ENCODE data around the gene HNRNPA0. TPM values are rescaled to one million over a fixed set of nuclear protein-coding genes. Genes with fewer than 3 reads are reported as not detected.

Gene HNRNPA0
- total RNA-seq, 1 experiment from 2014 or later, result 13.0 TPM

- Histone ChIP-seq H3K27me3 (ENCODE audit: low read length) (no peaks in the 10 kb centered on the region), H4K20me1 (ENCODE audit: low read length) (no peaks in the 10 kb centered on the region), H2AFZ (ENCODE audit: low read length) (no peak overlapping the region), H3K27ac (ENCODE audit: low read length) (no peak overlapping the region), H3K9me2 (replicated peaks; ENCODE audit: low read length) (no peaks in the 10 kb centered on the region), H3K9me3 (ENCODE audit: low read length) (no peaks in the 10 kb centered on the region), H3K4me2 (ENCODE audit: low read length) (no peak overlapping the region), H3K9ac (ENCODE audit: low read length) (no peak overlapping the region), H3F3A (ENCODE audit: low read length, unreplicated experiment) (no peaks in the 10 kb centered on the region), H3K36me3 (ENCODE audit: low read depth, low read length) (no peaks in the 10 kb centered on the region), H3K79me2 (ENCODE audit: low read length) (no peaks in the 10 kb centered on the region), H3K4me1 (ENCODE audit: insufficient read depth, low read length) (no peaks in the 10 kb centered on the region), H3K4me3 (ENCODE audit: low read length) (no peak overlapping the region)
- BruUV-seq (replicated peaks), result no TSS peak
- ATAC-seq, result no peak
- DNase-seq, result no peak
- CTCF ChIA-PET, result no interaction called here
- intact Hi-C loops (cut with micrococcal nuclease), result no loop called here
- POLR2A ChIA-PET (ENCODE audit: unreplicated experiment), result no interaction called here
- TF ChIP-seq EZH2 (IDR thresholded peaks at IDR 0.05; ENCODE audit: low read length, unreplicated experiment), result no peak
- no peak for TF ChIP-seq CTCF (conservative IDR thresholded peaks at IDR 0.05; ENCODE audit: low read depth, low read length)
- TF ChIP-seq EZH2phosphoT487 (IDR thresholded peaks at IDR 0.05; ENCODE audit: borderline replicate concordance, low read length), result no peak
Observed at GRCh38 chr5:137800700-137801411, 46.7 kb upstream of the HNRNPA0 start.

GRCh38 chr5:137796279-137796678 is 42.1 kb upstream of the HNRNPA0 start:
- no peaks in the 10 kb centered on the region for H3K36me3 ChIP-seq (ENCODE audit: low read depth, low read length)
- H3K4me3 ChIP-seq (ENCODE audit: low read length), result no peak overlapping the region
- no peak overlapping the region for H3K9ac ChIP-seq (ENCODE audit: low read length)
- intact Hi-C loops (cut with micrococcal nuclease), result no loop called here
- ChIA-PET CTCF (no interaction called here), POLR2A (ENCODE audit: unreplicated experiment) (no interaction called here)
- no peaks in the 10 kb centered on the region for H3F3A ChIP-seq (ENCODE audit: low read length, unreplicated experiment)
- H3K9me2 ChIP-seq (replicated peaks; ENCODE audit: low read length), result no peaks in the 10 kb centered on the region
- no peaks in the 10 kb centered on the region for H4K20me1 ChIP-seq (ENCODE audit: low read length)
- no peaks in the 10 kb centered on the region for H3K79me2 ChIP-seq (ENCODE audit: low read length)
- H3K4me2 ChIP-seq (ENCODE audit: low read length), result no peak overlapping the region
- no peaks in the 10 kb centered on the region for H3K27me3 ChIP-seq (ENCODE audit: low read length)
- no peak for DNase-seq
- H2AFZ ChIP-seq (ENCODE audit: low read length), result no peak overlapping the region
- TF ChIP-seq CTCF (conservative IDR thresholded peaks at IDR 0.05; ENCODE audit: low read depth, low read length) (no peak), EZH2 (IDR thresholded peaks at IDR 0.05; ENCODE audit: low read length, unreplicated experiment) (no peak), EZH2phosphoT487 (IDR thresholded peaks at IDR 0.05; ENCODE audit: borderline replicate concordance, low read length) (no peak)
- no peak overlapping the region for H3K27ac ChIP-seq (ENCODE audit: low read length)
- no TSS peak for BruUV-seq (replicated peaks)
- H3K4me1 ChIP-seq (ENCODE audit: insufficient read depth, low read length), result no peaks in the 10 kb centered on the region
- ATAC-seq, result no peak
- H3K9me3 ChIP-seq (ENCODE audit: low read length), result no peaks in the 10 kb centered on the region

GRCh38 chr5:137794863-137795262 is 40.7 kb upstream of the HNRNPA0 start:
- Histone ChIP-seq H3K9me2 (replicated peaks; ENCODE audit: low read length) (no peaks in the 10 kb centered on the region), H3K27ac (ENCODE audit: low read length) (no peak overlapping the region), H3K4me1 (ENCODE audit: insufficient read depth, low read length) (no peaks in the 10 kb centered on the region), H3K4me2 (ENCODE audit: low read length) (no peak overlapping the region), H2AFZ (ENCODE audit: low read length) (no peak overlapping the region), H3K79me2 (ENCODE audit: low read length) (no peaks in the 10 kb centered on the region), H3K36me3 (ENCODE audit: low read depth, low read length) (no peaks in the 10 kb centered on the region), H3K4me3 (ENCODE audit: low read length) (no peak overlapping the region), H4K20me1 (ENCODE audit: low read length) (no peaks in the 10 kb centered on the region), H3K9ac (ENCODE audit: low read length) (no peak overlapping the region), H3K27me3 (ENCODE audit: low read length) (no peaks in the 10 kb centered on the region), H3F3A (ENCODE audit: low read length, unreplicated experiment) (no peaks in the 10 kb centered on the region), H3K9me3 (ENCODE audit: low read length) (no peaks in the 10 kb centered on the region)
- ChIA-PET CTCF (no interaction called here), POLR2A (ENCODE audit: unreplicated experiment) (no interaction called here)
- DNase-seq, result no peak
- ATAC-seq, result no peak
- BruUV-seq (replicated peaks), result no TSS peak
- no peak for TF ChIP-seq EZH2phosphoT487 (IDR thresholded peaks at IDR 0.05; ENCODE audit: borderline replicate concordance, low read length)
- no peak for TF ChIP-seq CTCF (conservative IDR thresholded peaks at IDR 0.05; ENCODE audit: low read depth, low read length)
- TF ChIP-seq EZH2 (IDR thresholded peaks at IDR 0.05; ENCODE audit: low read length, unreplicated experiment), result no peak
- intact Hi-C loops (cut with micrococcal nuclease), result no loop called here
